GM21825 (cell line): Measurements from ENCODE around the gene AQP6.
"Not testable (repeated sequence)": the region's sequence is repeated elsewhere in the genome, so short reads cannot be mapped to it uniquely, and the experiment has no call there.

Experiments
- ATAC-seq: cut with Tn5 transposase; IDR thresholded peaks from one replicate; pipeline ENCODE4 v1.9.1; 2021; ENCODE audit warnings: mild to moderate bottlenecking, moderate library complexity; ENCODE audit not compliant: unreplicated experiment

The AQP6 gene

GRCh38 chr12:49987625-49988303, 15.0 kb downstream of the AQP6 start:
- ATAC-seq: no peak

- ATAC-seq: not testable (repeated sequence)
Observed at GRCh38 chr12:49989400-49989799, 16.7 kb downstream of the AQP6 start.

- no peak for ATAC-seq
Observed at GRCh38 chr12:49990273-49990672, 17.5 kb downstream of the AQP6 start.

DNA sequence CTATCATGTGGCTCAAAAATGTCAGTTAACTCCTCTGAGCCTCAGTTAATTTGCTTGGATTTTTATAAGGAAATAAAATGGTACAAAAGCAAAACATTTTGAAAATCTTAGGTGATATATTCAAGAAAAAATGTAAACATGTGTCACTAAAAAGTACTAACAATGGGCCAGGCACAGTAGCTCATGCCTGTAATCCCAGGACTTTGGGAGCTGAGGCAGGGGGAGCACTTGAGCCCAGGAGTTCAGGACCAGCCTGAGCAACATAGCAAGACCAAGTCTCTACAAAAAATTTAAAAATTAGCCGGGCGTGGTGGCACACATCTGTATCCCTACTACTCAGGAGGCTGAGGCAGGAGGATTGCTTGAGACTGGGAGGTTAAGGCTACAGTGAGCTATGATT, 25.7 kb downstream of the AQP6 start:
- no peak for ATAC-seq

DNA sequence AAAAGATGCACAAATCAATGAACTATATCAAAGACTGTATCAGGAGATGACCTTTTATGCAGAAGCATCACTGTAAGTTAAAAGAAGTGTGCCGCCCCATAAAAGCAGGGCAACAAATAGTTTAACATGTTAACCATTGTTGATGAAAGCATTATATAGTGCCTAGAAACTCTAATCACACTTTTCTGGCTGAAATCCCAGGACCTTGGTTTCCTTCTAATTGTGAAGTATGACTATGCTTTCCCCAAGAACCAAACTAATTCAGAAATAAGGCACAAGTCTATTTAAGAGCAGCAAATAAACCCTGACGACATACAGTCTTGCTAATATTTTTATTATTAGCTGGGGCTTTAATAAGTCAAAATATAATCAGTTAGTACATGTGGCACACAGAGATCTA, 30.8 kb downstream of the AQP6 start:
- ATAC-seq: no peak

DNA sequence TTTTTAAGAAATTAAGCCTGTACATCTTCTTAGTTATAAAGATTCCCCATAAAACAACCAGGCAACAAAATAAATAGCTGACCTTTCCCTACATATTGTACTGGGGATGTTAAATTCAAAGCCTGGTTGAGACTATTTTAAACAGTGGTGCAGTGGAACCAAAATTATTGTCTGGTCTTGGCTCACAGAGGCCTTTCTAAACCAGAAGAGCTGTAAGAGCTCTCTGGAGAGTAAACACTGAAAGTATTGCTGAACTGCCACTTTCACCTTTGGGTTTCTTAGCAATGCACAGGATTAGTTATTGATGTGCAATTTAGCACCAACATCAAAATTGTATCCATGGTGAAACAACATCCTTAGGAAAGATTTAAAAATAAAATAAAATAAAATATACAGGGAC, 31.9 kb downstream of the AQP6 start:
- ATAC-seq: no peak

DNA sequence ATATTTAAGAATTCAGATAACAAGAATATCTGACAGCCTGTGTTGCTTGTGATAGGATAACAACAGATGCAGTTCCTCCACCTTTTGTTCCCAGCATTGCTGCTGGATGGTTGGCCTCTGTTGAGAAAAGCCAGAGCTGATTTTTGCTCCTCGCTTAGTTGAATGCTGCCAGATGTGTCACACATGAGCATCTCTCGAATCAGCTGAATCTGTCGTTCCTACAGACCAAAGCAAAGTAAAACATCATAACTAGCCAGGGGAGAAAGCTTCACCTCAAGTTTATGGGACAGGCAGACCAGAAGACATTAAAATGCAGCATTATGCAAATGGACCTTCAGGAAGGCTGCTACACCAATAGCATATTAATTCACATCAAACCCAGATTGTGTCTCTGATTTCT, 32.4 kb downstream of the AQP6 start:
- no peak for ATAC-seq

DNA sequence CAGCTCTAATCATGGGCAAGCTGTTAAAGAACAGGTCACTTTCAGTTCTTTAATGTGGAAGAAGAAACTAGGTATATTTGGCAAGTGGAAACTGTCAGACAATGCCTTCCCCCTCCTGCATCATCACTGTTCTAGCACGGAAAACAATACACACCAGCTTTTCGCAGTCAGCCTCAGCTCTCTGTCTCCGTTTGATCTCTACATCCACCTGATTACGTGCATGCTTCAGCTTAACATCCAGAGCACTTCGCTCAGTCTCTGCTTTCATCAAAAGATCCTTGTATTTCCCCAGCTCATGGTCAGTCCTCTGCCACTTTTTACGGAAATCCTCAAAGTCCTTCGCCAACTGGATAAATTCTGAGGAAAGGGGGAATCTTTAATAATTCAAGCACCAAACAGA, 33.5 kb downstream of the AQP6 start:
- no peak for ATAC-seq

- ATAC-seq: peak; percentile 57
Observed at GRCh38 chr12:50006754-50007442, 34.2 kb downstream of the AQP6 start.

GRCh38 chr12:50013361-50014147, 40.8 kb downstream of the AQP6 start:
- ATAC-seq: no peak

DNA sequence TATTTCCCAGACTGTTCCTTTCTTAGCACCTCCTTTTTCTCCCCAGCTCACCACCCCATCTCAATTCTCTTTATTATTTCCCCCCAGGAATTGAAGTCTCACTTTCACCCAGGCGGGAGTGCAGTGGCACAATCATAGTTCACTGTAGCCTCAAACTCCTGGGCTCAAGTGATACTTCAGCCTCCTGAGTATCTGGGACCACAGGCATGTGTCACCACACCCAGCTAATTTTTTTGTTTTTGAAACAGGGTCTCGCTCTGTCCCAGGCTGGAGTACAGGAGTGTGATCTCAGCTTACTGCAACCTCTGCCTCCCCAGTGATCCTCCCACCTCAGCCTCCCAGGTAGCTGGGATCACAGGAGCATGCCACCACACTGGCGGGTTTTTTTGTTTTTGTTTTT, 41.6 kb downstream of the AQP6 start:
- ATAC-seq: no peak

GRCh38 chr12:50016501-50017475, 44.0 kb downstream of the AQP6 start:
- no peak for ATAC-seq

- ATAC-seq: no peak
Observed at GRCh38 chr12:50017641-50018040, 44.9 kb downstream of the AQP6 start.

DNA sequence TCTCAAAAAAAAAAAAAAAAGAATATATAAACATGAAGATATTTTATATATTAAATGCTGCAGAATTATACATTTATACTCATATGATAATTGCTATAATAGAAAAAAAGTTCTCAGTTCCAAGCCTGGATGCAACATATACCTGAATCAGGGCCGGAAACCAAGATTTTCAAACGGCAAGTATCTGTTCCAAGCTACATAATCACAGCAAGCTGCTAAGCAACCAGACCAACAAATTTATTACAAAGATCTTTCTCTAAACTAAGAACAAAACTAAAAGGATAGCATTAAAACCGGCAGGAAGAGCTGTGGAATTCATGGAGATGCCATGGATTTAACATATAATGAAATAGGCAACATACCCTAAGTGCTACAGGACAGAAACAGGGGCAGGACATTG, 45.4 kb downstream of the AQP6 start:
- ATAC-seq: no peak

DNA sequence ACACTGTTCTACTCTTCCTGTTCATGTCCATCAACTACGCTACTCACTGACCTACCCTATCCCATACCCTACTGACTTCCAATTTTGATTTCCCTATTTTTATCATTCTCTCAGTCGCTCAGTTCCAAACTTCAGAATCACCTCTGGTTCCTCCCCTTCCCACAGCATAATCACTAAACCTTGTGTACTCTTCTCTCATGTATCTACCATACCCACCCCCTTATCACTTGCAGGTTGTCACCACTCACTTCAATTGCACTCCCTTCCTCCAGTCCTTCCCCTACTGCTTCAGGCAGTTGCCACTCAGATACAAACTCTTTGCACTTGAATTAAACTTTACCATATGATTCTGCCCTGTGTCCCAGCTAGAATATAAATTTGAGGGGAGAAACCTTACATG, 46.2 kb downstream of the AQP6 start:
- ATAC-seq: no peak

DNA sequence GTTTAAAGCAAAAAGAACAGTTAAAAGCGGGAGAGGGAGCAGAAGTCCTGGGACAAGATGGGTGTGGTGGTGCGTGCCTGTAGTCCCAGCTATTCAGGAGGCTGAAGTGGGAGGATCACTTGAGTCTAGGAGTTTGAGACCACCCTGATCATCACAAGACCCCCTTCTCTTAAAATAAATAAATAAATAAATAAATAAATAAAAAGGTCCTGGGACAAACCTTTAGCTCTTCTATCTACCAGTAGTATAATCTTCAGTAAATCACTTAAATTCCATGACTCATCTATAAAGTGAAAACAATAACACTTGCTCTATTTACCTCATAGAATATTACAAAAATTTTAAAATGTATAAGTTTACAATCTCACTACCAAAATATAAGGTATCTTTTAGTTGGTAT, 46.8 kb downstream of the AQP6 start:
- no peak for ATAC-seq

DNA sequence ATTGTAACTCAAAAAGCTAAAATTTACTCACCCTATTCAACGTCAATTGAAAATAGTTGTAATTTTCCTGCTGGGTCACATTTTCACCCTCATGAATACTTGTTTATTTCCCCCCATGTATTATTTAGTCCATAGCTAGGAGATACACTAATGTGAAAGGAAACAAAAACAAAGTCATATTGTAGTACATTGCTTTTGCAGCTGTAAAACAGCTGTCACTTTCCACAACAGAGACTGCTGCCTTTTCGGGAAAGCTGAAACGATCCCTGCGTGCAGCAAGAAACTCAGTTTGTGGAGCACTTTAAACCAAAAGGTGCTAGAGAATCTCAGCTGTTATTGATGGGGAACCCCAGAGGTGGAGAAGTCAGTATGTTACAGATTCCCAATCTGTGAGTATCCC, 48.3 kb downstream of the AQP6 start:
- no peak for ATAC-seq

GRCh38 chr12:50022903-50023302, 50.2 kb downstream of the AQP6 start:
- no peak for ATAC-seq

DNA sequence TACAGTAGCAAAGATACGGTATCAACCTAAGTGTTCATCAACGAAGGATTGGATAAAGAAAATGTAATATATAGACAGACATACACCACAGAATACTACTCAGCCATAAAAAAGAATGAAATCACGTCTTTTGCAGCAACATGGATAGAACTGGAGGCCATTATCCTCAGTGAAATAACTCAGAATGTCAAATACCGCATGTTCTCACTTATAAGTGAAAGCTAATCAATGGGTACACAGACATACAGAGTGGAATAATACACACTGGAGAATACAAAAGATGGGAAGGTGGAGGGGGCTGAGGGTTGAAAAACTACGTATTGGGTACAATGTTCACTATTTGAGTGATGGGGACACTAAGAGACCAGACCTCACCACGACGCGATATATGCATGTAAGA, 51.5 kb downstream of the AQP6 start:
- ATAC-seq: no peak

DNA sequence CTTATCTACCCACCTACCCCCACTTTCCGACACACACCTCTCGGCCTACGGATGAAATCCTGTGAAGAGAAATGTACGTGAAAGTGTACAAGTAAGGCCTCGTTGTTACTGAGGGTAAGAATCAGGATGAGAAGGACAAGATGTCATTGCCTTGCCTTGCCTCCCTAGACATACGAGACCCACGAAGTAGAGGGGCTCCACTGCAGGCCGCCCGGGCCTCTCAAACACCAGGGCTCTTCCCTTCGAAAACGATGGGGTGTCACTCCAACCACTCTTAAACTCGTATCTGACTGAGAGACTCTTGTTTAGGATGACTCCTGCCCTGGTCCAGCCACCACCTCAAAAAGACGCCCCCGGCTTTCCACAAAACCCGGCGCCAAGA, 52.0 kb downstream of the AQP6 start:
- ATAC-seq: no peak
